NCI-H524 treated with DMSO at 0.1 percent for 48 hours (cell line): ENCODE data around the gene YWHAQ.

Experiments
- DNase-seq: peaks from one replicate; lab custom pipeline; 2025; lab: John Stamatoyannopoulos, UW

The YWHAQ gene

GRCh38 chr2:9630736-9631552 lies at the start of gene YWHAQ:
TSS of gene YWHAQ (minus strand) at chr2:9630997. CDS start at chr2:9630452, 545 bp downstream.
- DNase-seq, result peak; percentile 97

- DNase-seq, result no peak
Measured at GRCh38 chr2:9680082-9680481, 49.3 kb upstream of the YWHAQ start.

- no peak for DNase-seq
Measured at GRCh38 chr2:9679218-9679617, 48.4 kb upstream of the YWHAQ start.

GRCh38 chr2:9678544-9678943 lies 47.7 kb upstream of the YWHAQ start:
- no peak for DNase-seq

GRCh38 chr2:9675415-9676351 lies 44.9 kb upstream of the YWHAQ start:
- no peak for DNase-seq

DNA sequence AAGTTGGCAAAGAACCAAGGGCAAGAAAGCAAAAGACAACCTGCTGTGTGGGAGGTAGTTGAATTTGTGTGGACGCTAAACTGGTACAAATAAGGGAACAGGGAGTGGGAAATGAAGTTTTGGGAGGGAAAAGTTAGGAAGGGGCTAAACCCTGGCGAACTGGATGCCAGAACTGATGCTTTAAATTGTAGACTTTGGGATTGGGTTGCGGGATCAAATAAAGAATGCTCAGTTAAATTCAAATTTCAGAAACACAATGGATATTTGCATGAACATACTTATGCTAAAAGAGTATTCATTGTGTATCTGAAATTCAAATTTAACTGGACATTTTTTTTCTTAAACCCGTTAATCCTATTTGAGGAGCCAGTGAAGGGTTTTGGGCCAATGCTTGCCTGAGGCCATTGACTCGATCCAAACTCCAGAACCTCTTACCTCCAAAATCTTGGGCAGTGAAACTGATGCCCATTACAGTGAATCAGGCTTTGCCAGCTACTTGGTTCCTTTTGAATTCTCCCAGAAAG lies 44.2 kb upstream of the YWHAQ start:
- DNase-seq, result no peak

- no peak for DNase-seq
Measured at GRCh38 chr2:9673914-9674481, 43.2 kb upstream of the YWHAQ start.

DNA sequence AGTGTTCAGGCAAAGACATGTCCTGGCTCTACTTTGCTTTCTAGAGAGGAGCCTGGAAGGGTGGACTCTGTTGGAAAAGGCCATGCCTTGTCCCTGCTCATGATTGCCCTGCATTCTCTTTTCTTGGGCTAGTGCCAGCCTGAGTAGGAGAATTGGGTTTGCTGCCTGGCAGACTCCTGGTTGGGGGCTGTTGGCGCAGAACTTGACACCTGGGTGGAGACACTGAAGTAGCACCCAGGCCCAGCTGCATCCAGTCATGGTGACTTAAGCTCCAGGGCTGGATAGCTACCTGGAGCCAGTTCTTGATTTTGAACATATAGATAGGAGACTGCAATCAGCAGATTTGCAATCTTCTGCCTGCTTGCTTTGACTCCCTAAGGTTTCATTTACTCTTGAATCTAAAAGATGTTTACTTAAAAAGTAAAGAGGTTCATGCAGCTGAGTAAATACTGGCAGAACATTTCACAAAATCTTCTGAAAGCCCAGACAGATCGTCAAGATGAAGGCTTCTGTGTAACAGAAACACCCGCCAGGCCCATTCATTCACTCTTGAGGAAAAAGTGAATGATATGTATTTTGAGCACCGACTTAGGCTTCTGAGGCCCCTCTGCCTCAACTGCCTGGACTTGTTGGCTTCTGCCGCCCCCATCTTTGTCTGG lies 38.0 kb upstream of the YWHAQ start:
- DNase-seq, result no peak

DNA sequence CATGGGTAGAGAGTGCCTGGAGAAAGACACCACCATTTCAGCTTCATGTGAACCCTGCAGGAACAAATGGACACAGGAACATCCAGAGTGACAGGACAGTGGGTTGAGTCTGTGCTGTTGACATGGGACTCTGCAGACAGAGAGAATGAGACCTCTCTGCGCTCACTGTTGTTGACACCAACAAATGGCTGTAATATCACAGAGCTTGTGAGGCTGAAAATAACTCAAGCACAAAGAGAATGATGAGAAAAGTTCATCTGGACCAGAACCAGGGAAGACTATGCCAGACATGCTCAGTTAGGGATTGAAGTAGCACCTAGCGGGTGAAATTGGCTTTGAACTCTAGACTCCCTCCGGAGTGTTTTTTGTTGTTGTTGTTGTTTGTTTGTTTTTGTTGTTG lies 37.0 kb upstream of the YWHAQ start:
- DNase-seq, result no peak

DNA sequence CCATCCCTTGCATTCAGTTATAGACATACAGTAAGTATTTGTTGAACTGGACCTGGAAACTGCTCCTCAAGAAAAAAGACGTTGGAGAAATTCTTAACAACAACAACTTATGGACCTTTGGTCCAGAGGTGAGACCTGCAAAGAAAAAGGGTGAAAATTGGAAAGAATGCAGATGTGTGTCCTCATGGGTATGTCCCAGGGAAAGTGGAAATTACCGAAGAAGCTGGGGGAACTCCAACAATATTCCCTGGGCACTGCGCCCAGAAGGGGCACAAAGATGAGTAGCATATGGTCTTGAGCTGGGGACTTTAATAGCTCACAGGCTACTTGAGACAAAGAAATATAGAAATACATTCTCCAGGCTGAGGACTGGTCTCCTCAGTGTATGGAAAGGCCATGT lies 35.5 kb upstream of the YWHAQ start:
- DNase-seq, result no peak

GRCh38 chr2:9665898-9666297 lies 35.1 kb upstream of the YWHAQ start:
- no peak for DNase-seq

- DNase-seq, result no peak
Measured at GRCh38 chr2:9664365-9664764, 33.6 kb upstream of the YWHAQ start.

DNA sequence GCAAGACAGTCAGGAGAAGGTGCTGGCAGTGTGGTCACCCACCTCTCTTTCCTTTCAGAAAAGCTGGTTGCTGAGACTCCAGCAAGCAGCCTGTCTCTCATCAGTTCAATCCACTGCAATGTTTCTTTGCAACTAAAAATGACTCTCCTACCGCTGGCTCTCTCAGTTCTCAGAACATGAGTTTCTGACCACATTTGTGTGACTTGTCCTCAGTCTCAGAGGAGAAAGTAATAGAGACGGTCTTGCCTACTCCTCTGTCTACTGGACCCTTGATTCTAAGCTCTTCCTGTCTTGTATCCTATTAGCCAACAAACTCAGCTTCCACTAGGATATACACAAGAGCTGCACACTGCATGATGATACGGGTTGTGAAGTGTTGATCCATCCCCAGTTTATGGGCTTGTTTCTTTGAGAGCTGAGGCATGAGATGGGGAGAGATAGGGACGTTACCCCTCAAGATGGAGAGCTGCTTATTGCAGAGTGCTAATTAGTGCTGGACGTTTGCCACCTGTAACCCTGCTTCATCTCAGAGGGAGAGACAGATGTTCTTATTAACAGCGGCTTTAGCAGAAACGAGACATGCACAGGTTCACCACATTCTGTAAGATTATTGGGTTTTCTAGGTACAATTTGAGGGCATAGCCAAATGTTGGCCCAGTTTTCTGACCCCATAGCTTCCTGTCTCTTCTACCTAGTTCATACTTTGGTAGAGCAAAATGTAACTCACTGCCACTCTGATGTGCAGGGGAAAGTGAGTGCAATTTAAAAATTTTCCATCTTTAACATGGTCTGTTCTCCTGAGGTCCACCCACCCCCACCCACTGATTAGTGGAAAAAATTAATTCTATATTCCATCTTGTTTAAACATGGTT lies 32.4 kb upstream of the YWHAQ start:
- peak; percentile 98 for DNase-seq

GRCh38 chr2:9661261-9661660 lies 30.5 kb upstream of the YWHAQ start:
- DNase-seq, result no peak

DNA sequence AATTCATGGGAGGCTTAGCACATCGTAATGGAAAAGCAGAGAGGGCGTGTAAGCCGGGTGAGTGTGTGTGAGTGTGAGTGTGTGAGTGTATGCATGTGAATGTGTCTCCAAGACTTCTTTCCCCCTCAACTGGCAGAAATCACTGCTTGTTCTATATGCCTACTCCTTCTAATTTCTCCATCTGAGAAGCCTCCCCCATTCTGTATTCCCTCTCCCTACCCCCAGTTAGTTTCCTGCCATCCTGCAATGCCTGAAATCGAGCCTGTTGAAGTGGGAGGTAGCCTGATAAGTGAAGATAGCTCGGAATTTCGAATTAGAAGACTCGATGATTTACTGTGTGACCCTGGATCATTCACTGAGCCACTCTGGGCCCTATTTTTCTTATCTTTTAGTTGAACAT lies 30.0 kb upstream of the YWHAQ start:
- no peak for DNase-seq

- no peak for DNase-seq
Measured at GRCh38 chr2:9660154-9660553, 29.4 kb upstream of the YWHAQ start.

- DNase-seq, result no peak
Measured at GRCh38 chr2:9658972-9659371, 28.2 kb upstream of the YWHAQ start.

DNA sequence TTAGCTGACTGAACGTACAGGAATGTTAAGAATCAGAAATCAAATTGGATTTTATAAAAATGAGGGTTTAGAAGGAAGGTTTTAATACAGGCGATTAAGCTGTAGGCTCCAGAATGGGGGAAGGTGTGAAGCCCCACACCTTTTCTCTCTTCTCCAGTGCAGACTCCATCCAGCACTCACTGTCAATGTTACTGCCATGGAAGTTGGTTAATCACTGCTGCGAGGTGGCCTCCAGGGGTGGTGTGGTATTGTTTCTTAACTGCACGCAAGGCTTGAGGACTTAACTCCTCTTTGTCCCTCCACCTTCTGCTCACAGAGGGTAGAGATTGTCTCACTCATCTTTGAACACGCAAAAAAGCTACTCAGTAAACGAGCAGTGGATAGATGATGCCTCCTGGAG lies 26.9 kb upstream of the YWHAQ start:
- no peak for DNase-seq

GRCh38 chr2:9657083-9657482 lies 26.3 kb upstream of the YWHAQ start:
- no peak for DNase-seq

DNA sequence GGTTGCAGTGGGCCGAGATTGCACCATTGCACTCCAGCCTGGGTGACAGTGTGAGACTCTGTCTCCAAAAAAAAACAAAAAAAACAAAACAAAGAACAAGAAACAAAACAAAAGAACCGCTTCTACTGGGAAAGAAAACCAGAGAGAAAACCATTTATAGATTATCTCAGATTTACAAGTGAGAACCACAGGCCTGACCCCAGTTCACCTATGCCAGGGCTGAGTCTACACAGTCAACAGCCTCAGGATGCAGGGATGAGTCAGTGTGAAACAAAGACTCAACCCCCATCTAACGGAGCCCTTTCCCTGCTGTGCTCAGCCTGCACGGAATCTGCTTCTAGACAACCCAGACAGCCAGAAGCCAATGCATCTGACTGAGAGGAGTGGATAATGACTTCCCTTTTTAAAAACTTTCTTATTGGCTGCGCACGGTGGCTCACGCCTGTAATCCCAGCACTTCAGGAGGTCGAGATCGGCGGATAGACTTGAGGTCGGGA lies 25.5 kb upstream of the YWHAQ start:
- DNase-seq, result no peak
